CD14-positive monocyte (primary cell): ENCODE results near the gene FOXJ2. TPM values are rescaled to one million over a fixed set of nuclear protein-coding genes. Genes with fewer than 3 reads are reported as not detected.
A peak's percentile ranks its signal among the peaks of the same experiment; 100 is the strongest.

Source experiments
- DNase-seq, 3 donors: peaks; one replicate each; pipeline ENCODE4 v3.0.0-alpha.2; 2011 to 2022
- H2AFZ ChIP-seq: 2 replicates; pipeline ENCODE4 v1.6.0; 2012; ENCODE audit warnings: mild to moderate bottlenecking, low read depth, low read length, inconsistent platforms; ENCODE audit not compliant: insufficient read depth, poor library complexity, severe bottlenecking
- H3K27ac ChIP-seq, 2 donors: 1 replicate in 1 of 2; 2 replicates in 1 of 2; pipeline ENCODE4 v1.5.1; 2012 to 2013; ENCODE audit warnings: low read length in 2 of 2, control low read depth in 1 of 2, inconsistent platforms in 1 of 2, low read depth in 1 of 2, mild to moderate bottlenecking in 1 of 2
- H3K27me3 ChIP-seq, 2 donors: one replicate each; pipeline versions ENCODE4 v1.6.0 to v1.6.1; 2011 to 2013; ENCODE audit warnings: low read length in 2 of 2; ENCODE audit not compliant: control insufficient read depth in 2 of 2, insufficient read depth in 2 of 2
- H3K36me3 ChIP-seq, 2 donors: replicated peaks in 1 of 2; 1 replicate in 1 of 2; 2 replicates in 1 of 2; pipeline versions ENCODE4 v1.5.1 to v1.6.1; 2012 to 2013; ENCODE audit warnings: low read length in 2 of 2, control low read depth in 1 of 2, inconsistent platforms in 1 of 2, mild to moderate bottlenecking in 1 of 2; ENCODE audit not compliant: insufficient read depth in 2 of 2, control insufficient read depth in 1 of 2
- H3K4me1 ChIP-seq, 2 donors: 1 replicate in 1 of 2; 2 replicates in 1 of 2; pipeline versions ENCODE4 v1.5.1 to v1.6.1; 2012 to 2013; ENCODE audit warnings: low read length in 2 of 2, control low read depth in 1 of 2, inconsistent platforms in 1 of 2, mild to moderate bottlenecking in 1 of 2, moderate library complexity in 1 of 2; ENCODE audit not compliant: insufficient read depth in 2 of 2, control insufficient read depth in 1 of 2
- H3K4me2 ChIP-seq: replicated peaks from 2 replicates; pipeline ENCODE3; 2012; ENCODE audit warnings: low read length, moderate library complexity, mild to moderate bottlenecking; ENCODE audit not compliant: poor library complexity, severe bottlenecking; ENCODE audit errors: extremely low read depth
- H3K4me3 ChIP-seq, 3 experiments: fragments of 200-600 bp in 1 of 3; sonication (generic) in 1 of 3; replicated peaks in 1 of 3; 1 replicate in 2 of 3; 2 replicates in 1 of 3; pipeline ENCODE4 v1.5.1; 2011 to 2013; ENCODE audit warnings: low read length in 3 of 3, mild to moderate bottlenecking in 3 of 3, control low read depth in 2 of 3, low read depth in 2 of 3, inconsistent platforms in 1 of 3, moderate library complexity in 1 of 3
- H3K79me2 ChIP-seq: 2 replicates; pipeline ENCODE4 v1.6.0; 2012; ENCODE audit warnings: mild to moderate bottlenecking, control low read depth, inconsistent platforms, low read length, moderate library complexity; ENCODE audit not compliant: insufficient read depth
- H3K9ac ChIP-seq: 2 replicates; pipeline ENCODE4 v1.6.0; 2017; ENCODE audit warnings: low read length, mild to moderate bottlenecking; ENCODE audit not compliant: insufficient read depth, poor library complexity, severe bottlenecking
- H3K9me3 ChIP-seq, 2 donors: replicated peaks in 1 of 2; 1 replicate in 1 of 2; 2 replicates in 1 of 2; pipeline versions ENCODE4 v1.5.1 to v1.6.1; 2012 to 2013; ENCODE audit warnings: low read length in 2 of 2, control low read depth in 1 of 2; ENCODE audit not compliant: control insufficient read depth in 1 of 2, insufficient read depth in 1 of 2
- H4K20me1 ChIP-seq: 2 replicates; pipeline ENCODE4 v1.6.0; 2012; ENCODE audit warnings: mild to moderate bottlenecking, low read length, control low read depth, moderate library complexity; ENCODE audit not compliant: insufficient read depth
- H3K27ac Mint-ChIP-seq, 7 donors: one replicate each; pipeline ENCODE4 v1.8.0; 2020; ENCODE audit warnings: mild to moderate bottlenecking in 7 of 7, mixed read lengths in 7 of 7, moderate library complexity in 6 of 7, inconsistent platforms in 2 of 7
- H3K27me3 Mint-ChIP-seq, 3 donors: one replicate each; pipeline ENCODE4 v1.8.0; 2021 to 2022; ENCODE audit warnings: low read depth in 3 of 3, mild to moderate bottlenecking in 3 of 3, mixed read lengths in 3 of 3, moderate library complexity in 3 of 3, inconsistent platforms in 1 of 3
- H3K36me3 Mint-ChIP-seq, 2 donors: one replicate each; pipeline ENCODE4 v1.8.0; 2020; ENCODE audit warnings: mixed read lengths in 2 of 2, inconsistent platforms in 1 of 2, mild to moderate bottlenecking in 1 of 2
- H3K4me1 Mint-ChIP-seq: one replicate; pipeline ENCODE4 v1.8.0; 2020; ENCODE audit warnings: mild to moderate bottlenecking, mixed read lengths
- H3K4me3 Mint-ChIP-seq, 2 donors: one replicate each; pipeline ENCODE4 v1.8.0; 2020; ENCODE audit warnings: mild to moderate bottlenecking in 2 of 2, mixed read lengths in 2 of 2, moderate library complexity in 1 of 2
- H3K9me3 Mint-ChIP-seq, 7 donors: one replicate each; pipeline ENCODE4 v1.8.0; 2020 to 2022; ENCODE audit warnings: mixed read lengths in 7 of 7, mild to moderate bottlenecking in 6 of 7, moderate library complexity in 6 of 7, inconsistent platforms in 2 of 7
- WGBS: methylation state at CpG from one replicate; pipeline ENCODE4 v1.1.5; 2013; ENCODE audit warnings: missing lambda C conversion rate; ENCODE audit not compliant: insufficient coverage; 5-methylcytosine and 5-hydroxymethylcytosine counted together
- intact Hi-C, 2 donors: fragments of 100-400 bp; cut with micrococcal nuclease; formaldehyde crosslinking; loops; one replicate each; pipeline versions ENCODE4 v1.15.0 to v1.15.1; 2023
- polyA plus RNA-seq, 3 donors: library from polyadenylated mRNA; depleted of rRNA in 1 of 3; unstranded in 2 of 3; stranded (reverse) in 1 of 3; fragments of 300-500 nt in 2 of 3; fragments of >200 nt in 1 of 3; fragmentation: Illumina TruSeq in 2 of 3; gene quantifications; 1 replicate in 2 of 3; 2 replicates in 1 of 3; pipeline ENCODE4 v1.2.3, GENCODE V29; 2012 to 2021
- TF ChIP-seq, protein P1 (sequence below): fragments of 200-600 bp; IDR thresholded peaks from one replicate; pipeline ENCODE4 v1.8.0; 2022; ENCODE audit warnings: antibody characterized with exemption, mild to moderate bottlenecking

FOXJ2 gene
- polyA plus RNA-seq, 3 donors: 4.9 to 15.0 (median 7.4) TPM

DNA sequence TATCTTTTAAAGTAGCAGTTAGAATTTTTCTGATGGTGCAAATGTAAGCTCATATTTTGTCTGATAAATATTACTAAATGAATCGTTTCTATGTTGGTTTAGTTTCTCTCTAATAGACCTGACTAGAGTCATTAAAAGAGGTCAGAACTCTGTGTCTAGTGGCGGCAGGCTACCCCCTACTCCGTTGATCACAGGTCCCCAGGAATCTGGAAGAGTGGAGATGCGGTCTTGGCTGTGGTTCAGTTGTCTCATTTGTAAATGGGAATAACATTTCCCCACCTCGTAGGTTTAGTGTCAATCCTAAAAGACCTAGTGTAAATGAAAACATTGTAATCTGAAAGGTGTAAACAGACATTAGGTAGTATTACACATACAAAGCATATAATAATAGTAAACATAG is 4.7 kb upstream of the FOXJ2 start:
- TF ChIP-seq, protein P1, sequence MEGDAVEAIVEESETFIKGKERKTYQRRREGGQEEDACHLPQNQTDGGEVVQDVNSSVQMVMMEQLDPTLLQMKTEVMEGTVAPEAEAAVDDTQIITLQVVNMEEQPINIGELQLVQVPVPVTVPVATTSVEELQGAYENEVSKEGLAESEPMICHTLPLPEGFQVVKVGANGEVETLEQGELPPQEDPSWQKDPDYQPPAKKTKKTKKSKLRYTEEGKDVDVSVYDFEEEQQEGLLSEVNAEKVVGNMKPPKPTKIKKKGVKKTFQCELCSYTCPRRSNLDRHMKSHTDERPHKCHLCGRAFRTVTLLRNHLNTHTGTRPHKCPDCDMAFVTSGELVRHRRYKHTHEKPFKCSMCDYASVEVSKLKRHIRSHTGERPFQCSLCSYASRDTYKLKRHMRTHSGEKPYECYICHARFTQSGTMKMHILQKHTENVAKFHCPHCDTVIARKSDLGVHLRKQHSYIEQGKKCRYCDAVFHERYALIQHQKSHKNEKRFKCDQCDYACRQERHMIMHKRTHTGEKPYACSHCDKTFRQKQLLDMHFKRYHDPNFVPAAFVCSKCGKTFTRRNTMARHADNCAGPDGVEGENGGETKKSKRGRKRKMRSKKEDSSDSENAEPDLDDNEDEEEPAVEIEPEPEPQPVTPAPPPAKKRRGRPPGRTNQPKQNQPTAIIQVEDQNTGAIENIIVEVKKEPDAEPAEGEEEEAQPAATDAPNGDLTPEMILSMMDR: no peak
- no peaks in the 10 kb centered on the region for H4K20me1 ChIP-seq
- Mint-ChIP-seq H3K27me3 (peaks cover 0 to 2% (median under 1%) of the 10 kb centered on the region in 3 donors), H3K9me3 (peaks cover 0 to 2% (median 0%) of the 10 kb centered on the region in 7 donors), H3K27ac (peak overlapping the region in 4 of 7 donors; percentile 17 to 100 (median 100)), H3K4me3 (peak overlapping the region; percentile 95 to 98), H3K36me3 (no peaks in the 10 kb centered on the region), H3K4me1 (peaks cover 20% of the 10 kb centered on the region)
- H3K9me3 ChIP-seq: no peaks in the 10 kb centered on the region
- intact Hi-C loops: no loop called here
- no peak overlapping the region for H3K27ac ChIP-seq
- H3K9ac ChIP-seq: no peak overlapping the region
- H3K4me3 ChIP-seq: peak overlapping the region in 1 of 3 experiments; percentile 90
- no peaks in the 10 kb centered on the region for H3K36me3 ChIP-seq
- no peak overlapping the region for H2AFZ ChIP-seq
- WGBS: no CpG with 5 or more reads among the region's 5 CpGs
- H3K4me2 ChIP-seq: peak overlapping the region; percentile 87
- no peaks in the 10 kb centered on the region for H3K27me3 ChIP-seq
- no peak for DNase-seq
- H3K79me2 ChIP-seq: peaks cover 3% of the 10 kb centered on the region
- H3K4me1 ChIP-seq: peaks cover 17 to 21% of the 10 kb centered on the region in 2 donors

GRCh38 chr12:8028267-8028666 is 4.2 kb upstream of the FOXJ2 start:
- no peak overlapping the region for H3K4me3 ChIP-seq
- TF ChIP-seq, protein P1: no peak
- H3K4me1 ChIP-seq: peaks cover 21 to 25% of the 10 kb centered on the region in 2 donors
- Mint-ChIP-seq H3K36me3 (no peaks in the 10 kb centered on the region), H3K4me1 (peaks cover 21% of the 10 kb centered on the region), H3K27ac (peak overlapping the region in 1 of 7 donors; percentile 75), H3K4me3 (no peak overlapping the region), H3K9me3 (peaks cover 0 to 2% (median 0%) of the 10 kb centered on the region in 7 donors), H3K27me3 (peaks cover 0 to 2% (median 0%) of the 10 kb centered on the region in 3 donors)
- intact Hi-C loops: no loop called here
- DNase-seq: no peak
- no peaks in the 10 kb centered on the region for H3K27me3 ChIP-seq
- no peak overlapping the region for H3K9ac ChIP-seq
- no peaks in the 10 kb centered on the region for H3K9me3 ChIP-seq
- H2AFZ ChIP-seq: no peak overlapping the region
- H3K4me2 ChIP-seq: no peak overlapping the region
- no CpG with 5 or more reads among the region's 15 CpGs for WGBS
- no peak overlapping the region for H3K27ac ChIP-seq
- peaks cover 7% of the 10 kb centered on the region for H3K79me2 ChIP-seq
- no peaks in the 10 kb centered on the region for H3K36me3 ChIP-seq
- H4K20me1 ChIP-seq: peaks cover 2% of the 10 kb centered on the region
